Measurements from ENCODE around the gene NHLRC2. TPM values are rescaled to one million over a fixed set of nuclear protein-coding genes. Genes with fewer than 3 reads are reported as not detected.

Gene NHLRC2
- total and polyA plus RNA-seq, 2 of the 13 experiments (the other 11 are each of a cell fraction or from before 2014, with no cell fraction given): 7.6 to 12.7 TPM

DNA sequence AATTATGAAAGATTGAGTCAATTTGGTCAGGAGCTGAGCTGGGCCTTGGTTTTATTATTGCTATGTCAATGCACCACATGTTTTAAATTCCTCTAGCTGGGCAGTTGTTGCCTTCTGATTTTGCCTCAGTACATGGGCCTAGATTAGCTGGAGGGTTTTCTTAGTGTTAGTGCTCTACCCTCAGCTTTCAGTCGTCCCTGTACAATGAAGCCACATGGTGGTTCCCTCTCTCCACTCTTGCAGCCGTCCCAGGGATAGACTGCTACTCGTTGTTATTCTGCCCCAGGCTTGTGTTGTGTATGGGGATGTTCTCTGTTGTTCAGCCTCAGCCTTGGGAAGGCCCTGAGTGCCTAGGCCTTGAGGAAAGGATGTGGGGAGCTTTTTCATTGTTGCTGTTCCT lies 37.0 kb downstream of the NHLRC2 start:
- TF ChIP-seq ZNF547 (CRISPR knock-in tag; IDR thresholded peaks at IDR 0.05) (no peak), FOSL2 (CRISPR knock-in tag; IDR thresholded peaks at IDR 0.05) (no peak), MBNL3 (CRISPR knock-in tag; conservative IDR thresholded peaks at IDR 0.05) (no peak), ZNF510 (CRISPR knock-in tag; IDR thresholded peaks at IDR 0.05; ENCODE audit: low read depth) (no peak), ZNF558 (CRISPR knock-in tag; IDR thresholded peaks at IDR 0.05; ENCODE audit: borderline replicate concordance) (no peak), IRX3 (CRISPR knock-in tag; IDR thresholded peaks at IDR 0.05; ENCODE audit: borderline replicate concordance, low read depth) (no peak), NR0B2 (CRISPR knock-in tag; IDR thresholded peaks at IDR 0.05) (no peak), STAT5B (CRISPR knock-in tag; IDR thresholded peaks at IDR 0.05) (no peak), ZNF207 (IDR thresholded peaks at IDR 0.05; ENCODE audit: borderline replicate concordance) (no peak), XRCC5 (optimal IDR thresholded peaks at IDR 0.05; ENCODE audit: low read length) (no peak), PHB2 (IDR thresholded peaks at IDR 0.05; ENCODE audit: partially characterized antibody) (no peak), RELA (CRISPR knock-in tag; IDR thresholded peaks at IDR 0.05) (no peak), ZKSCAN5 (CRISPR knock-in tag; IDR thresholded peaks at IDR 0.05) (no peak)
- TF ChIP-seq, protein P1, sequence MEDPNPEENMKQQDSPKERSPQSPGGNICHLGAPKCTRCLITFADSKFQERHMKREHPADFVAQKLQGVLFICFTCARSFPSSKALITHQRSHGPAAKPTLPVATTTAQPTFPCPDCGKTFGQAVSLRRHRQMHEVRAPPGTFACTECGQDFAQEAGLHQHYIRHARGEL (CRISPR knock-in tag; IDR thresholded peaks at IDR 0.05): no peak
- TF ChIP-seq, protein P2, sequence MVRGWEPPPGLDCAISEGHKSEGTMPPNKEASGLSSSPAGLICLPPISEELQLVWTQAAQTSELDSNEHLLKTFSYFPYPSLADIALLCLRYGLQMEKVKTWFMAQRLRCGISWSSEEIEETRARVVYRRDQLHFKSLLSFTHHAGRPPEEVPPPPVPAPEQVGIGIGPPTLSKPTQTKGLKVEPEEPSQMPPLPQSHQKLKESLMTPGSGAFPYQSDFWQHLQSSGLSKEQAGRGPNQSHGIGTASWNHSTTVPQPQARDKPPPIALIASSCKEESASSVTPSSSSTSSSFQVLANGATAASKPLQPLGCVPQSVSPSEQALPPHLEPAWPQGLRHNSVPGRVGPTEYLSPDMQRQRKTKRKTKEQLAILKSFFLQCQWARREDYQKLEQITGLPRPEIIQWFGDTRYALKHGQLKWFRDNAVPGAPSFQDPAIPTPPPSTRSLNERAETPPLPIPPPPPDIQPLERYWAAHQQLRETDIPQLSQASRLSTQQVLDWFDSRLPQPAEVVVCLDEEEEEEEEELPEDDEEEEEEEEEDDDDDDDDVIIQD (CRISPR knock-in tag; IDR thresholded peaks at IDR 0.05; ENCODE audit: low read depth): no peak
- TF ChIP-seq, protein P3, sequence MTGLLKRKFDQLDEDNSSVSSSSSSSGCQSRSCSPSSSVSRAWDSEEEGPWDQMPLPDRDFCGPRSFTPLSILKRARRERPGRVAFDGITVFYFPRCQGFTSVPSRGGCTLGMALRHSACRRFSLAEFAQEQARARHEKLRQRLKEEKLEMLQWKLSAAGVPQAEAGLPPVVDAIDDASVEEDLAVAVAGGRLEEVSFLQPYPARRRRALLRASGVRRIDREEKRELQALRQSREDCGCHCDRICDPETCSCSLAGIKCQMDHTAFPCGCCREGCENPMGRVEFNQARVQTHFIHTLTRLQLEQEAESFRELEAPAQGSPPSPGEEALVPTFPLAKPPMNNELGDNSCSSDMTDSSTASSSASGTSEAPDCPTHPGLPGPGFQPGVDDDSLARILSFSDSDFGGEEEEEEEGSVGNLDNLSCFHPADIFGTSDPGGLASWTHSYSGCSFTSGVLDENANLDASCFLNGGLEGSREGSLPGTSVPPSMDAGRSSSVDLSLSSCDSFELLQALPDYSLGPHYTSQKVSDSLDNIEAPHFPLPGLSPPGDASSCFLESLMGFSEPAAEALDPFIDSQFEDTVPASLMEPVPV (CRISPR knock-in tag; IDR thresholded peaks at IDR 0.05): no peak
- H3K27me3 ChIP-seq (ENCODE audit: control insufficient read depth in 1 of 2, insufficient read depth in 2 of 2, low read length in 2 of 2): no peaks in the 10 kb centered on the region
- no peak overlapping the region for H3K9ac ChIP-seq (ENCODE audit: insufficient read depth, low read depth, low read length)
- H3K36me3 ChIP-seq (replicated peaks in 1 of 2; ENCODE audit: control insufficient read depth in 1 of 2, insufficient read depth in 2 of 2, low read length in 2 of 2): peaks cover 2 to 14% of the 10 kb centered on the region in 2 experiments; a peak in 4 of 5 replicates
- H3K4me1 ChIP-seq (ENCODE audit: insufficient read depth, low read length): no peaks in the 10 kb centered on the region
- no peaks in the 10 kb centered on the region for H3K79me2 ChIP-seq (ENCODE audit: insufficient read depth, low read length)
- in situ Hi-C loops (cut with HindIII; ENCODE audit: extremely low pct_ligation_motif_present, low pct_unique_long_range_greater_than_20kb) (no loop called here), intact Hi-C loops (cut with micrococcal nuclease; ENCODE audit: unreplicated experiment) (no loop called here)
- no peak overlapping the region for H3K27ac ChIP-seq (ENCODE audit: extremely low read length, insufficient read depth, low read length)
- no peak for DNase-seq (ENCODE audit: low spot score)
- 87% methylated on average over 3 of the region's 3 CpGs for WGBS (ENCODE audit: low lambda C conversion rate)
- FAIRE-seq: no peak
- ChIA-PET POLR2A (no interaction called here), CTCF (ENCODE audit: low intra/inter-chr PET ratio, low total read pairs) (no interaction called here)
- no peak for ATAC-seq
- H3K4me2 ChIP-seq (ENCODE audit: low read depth, low read length): no peak overlapping the region
- H4K20me1 ChIP-seq (ENCODE audit: insufficient read depth, low read length): no peaks in the 10 kb centered on the region
- no TSS peak for BruUV-seq (replicated peaks)
- H2AFZ ChIP-seq (ENCODE audit: low read length): no peak overlapping the region
- no peaks in the 10 kb centered on the region for H3K9me3 ChIP-seq (ENCODE audit: low read length)
- no peak overlapping the region for H3K4me3 ChIP-seq (replicated peaks in 1 of 3; ENCODE audit: insufficient read depth in 1 of 3, low read depth in 2 of 3, low read length in 3 of 3)
